ENCODE results near the gene EHD2.
"Not testable (repeated sequence)": the region's sequence is repeated elsewhere in the genome, so short reads cannot be mapped to it uniquely, and the experiment has no call there.

EHD2 gene

GRCh38 chr19:47776568-47776967 is 63.3 kb downstream of the EHD2 start:
- DNase-seq = peak; percentile 99

DNA sequence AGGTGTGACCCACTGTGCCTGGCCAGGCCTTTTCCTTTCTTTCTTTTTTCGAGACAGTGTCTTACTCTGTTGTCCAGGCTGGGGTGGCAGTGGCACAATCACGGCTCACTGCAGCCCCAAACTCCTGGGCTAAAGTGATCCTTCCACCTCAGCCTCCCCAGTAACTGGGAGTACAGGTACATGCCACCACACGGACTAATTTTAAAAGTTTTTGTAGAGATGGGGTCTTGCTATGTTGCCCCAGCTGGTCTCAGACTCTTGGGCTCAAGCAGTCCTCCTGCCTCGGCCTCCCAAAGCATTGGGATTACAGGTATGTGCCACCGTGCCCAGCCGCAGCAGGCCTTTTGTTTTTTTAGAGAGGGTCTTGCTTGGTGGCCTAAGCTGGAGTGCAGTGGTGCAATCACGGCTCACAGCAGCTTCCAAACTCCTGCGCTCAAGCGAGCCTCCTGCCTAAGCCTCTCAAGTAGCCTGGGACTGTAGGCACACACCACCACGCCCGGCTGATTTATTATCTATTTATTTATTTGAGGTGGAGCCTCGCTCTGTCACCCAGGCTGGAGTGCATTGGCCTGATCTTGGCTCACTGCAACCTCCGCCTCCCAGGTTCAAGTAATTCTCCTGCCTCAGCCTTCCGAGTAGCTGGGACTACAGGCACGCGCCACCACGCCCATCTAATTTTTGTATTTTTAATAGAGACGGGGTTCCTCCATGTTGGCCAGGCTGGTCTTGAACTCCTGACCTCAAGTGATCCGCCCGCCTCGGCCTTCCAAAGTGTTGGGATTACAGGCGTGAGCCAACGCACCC is 64.2 kb downstream of the EHD2 start:
- not testable (repeated sequence) for DNase-seq

DNA sequence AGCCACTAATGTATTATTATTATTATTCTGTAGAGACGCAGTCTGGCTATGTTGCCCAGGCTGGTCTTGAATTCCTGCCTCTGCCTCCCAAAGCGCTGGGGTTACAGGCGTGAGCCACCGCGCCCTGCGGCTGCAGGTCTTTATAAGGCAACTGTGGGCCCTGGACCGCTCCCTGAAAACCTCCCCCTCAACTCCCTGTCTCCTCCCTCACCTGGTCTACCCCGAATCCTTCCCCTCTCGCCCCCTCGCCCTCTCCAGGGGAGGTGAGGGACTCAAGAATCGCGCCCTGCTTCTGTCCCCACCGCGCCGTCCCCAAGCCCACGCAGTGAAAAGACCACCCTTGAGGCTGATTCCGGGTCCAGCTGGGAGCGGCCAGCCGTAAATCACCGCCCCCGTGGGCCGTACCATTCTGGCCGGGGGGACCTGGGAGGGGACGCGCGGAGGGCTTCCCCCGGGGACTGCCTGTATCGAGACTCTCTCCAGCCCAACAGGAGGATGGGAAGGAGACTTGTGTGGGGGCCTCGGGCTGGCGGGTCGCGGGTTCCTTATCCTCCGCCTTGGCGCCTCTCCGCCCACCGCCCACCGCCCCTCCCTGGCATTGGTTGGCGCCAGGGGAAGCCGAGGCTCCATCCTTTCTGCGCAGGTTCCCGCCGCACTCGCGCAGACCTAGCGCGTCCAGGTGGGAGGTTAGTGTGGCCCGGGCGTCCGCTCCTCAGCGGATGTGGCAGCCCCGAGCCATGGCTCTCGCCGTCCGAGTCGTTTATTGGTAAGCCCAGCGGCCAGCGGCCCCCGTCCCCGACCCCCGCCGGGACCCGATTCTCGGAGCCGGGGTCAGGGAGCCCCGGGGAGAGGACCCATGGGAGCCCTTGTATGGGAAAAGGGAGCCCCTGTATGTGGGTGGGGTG is 65.1 kb downstream of the EHD2 start, which contains the start of gene SELENOW:
Gene SELENOW, plus strand, starts transcription at position 655 of the 905 bp plus-strand sequence. Its CDS starts 83 bp downstream, at position 738.
- DNase-seq = peak; percentile 94

- peak; percentile 48 for DNase-seq
Observed at GRCh38 chr19:47778954-47779351, 65.7 kb downstream of the EHD2 start.

DNA sequence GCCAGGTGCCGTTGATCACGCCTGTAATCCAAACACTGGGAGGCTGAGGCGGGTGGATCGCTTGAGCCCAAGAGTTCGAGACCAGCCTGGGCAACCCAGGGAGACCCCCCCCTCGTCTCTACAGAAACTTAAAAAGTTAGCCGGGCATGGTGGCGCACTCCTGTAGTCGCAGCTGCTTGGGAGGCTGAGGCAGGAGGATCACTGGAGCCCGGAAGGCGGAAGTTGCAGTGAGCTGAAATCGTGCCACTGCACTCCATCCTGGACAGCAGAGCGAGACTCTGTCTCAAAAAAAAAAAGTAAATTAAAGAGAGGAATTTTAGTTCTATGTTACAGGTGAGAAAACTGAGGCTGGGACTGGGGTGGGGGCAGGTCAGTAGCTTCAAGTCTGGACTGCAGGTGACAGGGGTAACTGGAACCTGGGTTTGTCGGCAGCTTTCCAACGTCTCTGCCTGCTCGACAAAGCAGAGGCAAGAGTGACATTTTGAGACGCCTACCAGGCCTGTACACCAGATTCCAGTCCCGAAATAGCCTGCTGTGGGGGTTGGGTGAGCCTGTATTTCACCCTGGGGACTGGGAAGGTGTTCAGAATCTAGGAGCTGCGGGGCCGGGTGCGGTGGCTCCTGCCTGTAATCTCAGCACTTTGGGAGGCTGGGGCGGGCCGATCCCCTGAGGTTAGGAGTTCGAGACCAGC is 66.4 kb downstream of the EHD2 start:
- DNase-seq = no peak

- DNase-seq = no peak
Observed at GRCh38 chr19:47780215-47780551, 67.0 kb downstream of the EHD2 start.

GRCh38 chr19:47781590-47782262 is 68.5 kb downstream of the EHD2 start:
- no peak for DNase-seq

GRCh38 chr19:47786566-47786965 is 73.3 kb downstream of the EHD2 start:
- no peak for DNase-seq

GRCh38 chr19:47787307-47787706 is 74.1 kb downstream of the EHD2 start:
- not testable (repeated sequence) for DNase-seq

- DNase-seq = not testable (repeated sequence)
Observed at GRCh38 chr19:47789811-47790210, 76.6 kb downstream of the EHD2 start.

DNA sequence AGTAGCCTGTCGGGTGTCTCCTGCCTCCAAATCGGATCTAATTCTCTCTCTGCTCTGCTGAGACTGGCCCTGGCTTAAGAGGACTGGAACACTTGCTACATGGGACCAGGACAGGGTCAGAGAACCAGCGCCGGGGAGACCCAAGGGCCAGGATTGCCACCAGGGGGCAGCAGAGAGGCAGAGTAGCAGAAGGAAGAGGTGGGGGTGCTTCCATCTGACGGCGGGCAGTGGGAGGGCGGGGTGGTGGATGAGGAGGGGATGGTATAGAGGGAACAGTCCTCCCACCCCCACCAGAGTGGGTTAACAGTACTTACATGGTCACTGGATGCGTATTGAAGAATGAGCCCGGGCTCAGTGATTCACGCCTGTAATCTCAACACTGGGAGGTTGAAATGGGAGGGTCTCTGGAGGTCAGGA is 77.2 kb downstream of the EHD2 start:
- peak; percentile 76 for DNase-seq

- DNase-seq = no peak
Observed at GRCh38 chr19:47792616-47793015, 79.4 kb downstream of the EHD2 start.
